Measurements from ENCODE around the gene NDUFA3. TPM values are rescaled to one million over a fixed set of nuclear protein-coding genes. Genes with fewer than 3 reads are reported as not detected.

NDUFA3 gene
- polyA plus RNA-seq, 5 donors = 65.2 to 157 (median 85.5) TPM

DNA sequence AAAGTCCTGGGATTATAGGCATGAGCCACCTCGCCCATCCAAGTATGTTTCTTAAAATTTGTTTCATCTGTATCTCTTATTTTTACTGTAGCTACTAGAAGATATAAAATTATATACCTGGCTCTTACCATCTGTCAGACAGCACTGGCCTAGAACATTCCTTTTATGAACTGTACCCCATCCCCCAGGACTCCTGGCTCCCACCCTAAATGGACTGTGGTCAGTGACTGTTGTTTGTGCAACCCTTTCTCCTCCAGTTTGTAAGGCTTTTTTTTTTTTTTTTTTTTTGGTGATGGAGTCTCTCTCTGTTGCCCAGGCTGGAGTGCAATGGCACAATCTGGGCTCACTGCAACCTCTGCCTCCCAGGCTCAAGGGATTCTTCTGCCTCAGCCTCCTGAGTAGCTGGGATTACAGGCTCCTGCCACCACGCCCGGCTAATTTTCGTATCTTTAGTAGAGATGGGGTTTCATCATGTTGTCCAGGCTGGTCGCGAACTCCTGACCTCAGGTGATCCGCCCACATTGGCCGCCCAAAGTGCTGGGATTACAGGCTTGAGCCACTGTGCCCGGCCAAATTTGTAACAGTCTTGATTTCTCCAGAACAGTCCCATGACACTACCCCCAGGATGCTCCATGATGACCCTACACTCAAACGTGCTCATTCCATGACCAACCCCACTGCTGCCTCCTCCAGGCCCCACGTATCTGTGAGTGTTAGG is 2.5 kb downstream of the NDUFA3 start:
- DNase-seq = no peak

GRCh38 chr19:54105796-54106195 is 3.1 kb downstream of the NDUFA3 start:
- DNase-seq = no peak

- no peak for DNase-seq
Observed at GRCh38 chr19:54106716-54107115, 4.1 kb downstream of the NDUFA3 start.

GRCh38 chr19:54107876-54108490 is 5.3 kb downstream of the NDUFA3 start:
- no peak for DNase-seq

- DNase-seq = no peak
Observed at GRCh38 chr19:54108496-54108895, 5.8 kb downstream of the NDUFA3 start.

DNA sequence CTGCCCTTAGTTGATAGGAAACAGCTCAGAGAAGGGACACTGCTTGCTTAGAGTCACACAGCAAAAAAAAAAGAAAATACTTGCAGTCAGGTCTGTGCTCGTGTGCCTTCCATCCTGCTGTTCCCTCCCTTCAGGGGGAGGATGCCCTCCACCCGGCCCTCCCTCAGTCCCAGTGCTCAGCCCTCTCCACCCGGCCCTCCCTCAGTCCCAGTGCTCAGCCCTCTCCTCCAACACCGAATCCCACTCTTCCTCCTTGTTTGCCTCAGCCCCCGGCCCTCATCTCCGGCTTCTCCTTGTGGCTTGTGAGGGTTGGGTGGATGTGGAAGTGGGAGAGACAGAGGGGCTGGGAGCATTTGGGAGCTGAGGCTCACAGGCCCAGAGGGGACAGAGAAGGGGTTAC is 7.0 kb downstream of the NDUFA3 start:
- no peak for DNase-seq

DNA sequence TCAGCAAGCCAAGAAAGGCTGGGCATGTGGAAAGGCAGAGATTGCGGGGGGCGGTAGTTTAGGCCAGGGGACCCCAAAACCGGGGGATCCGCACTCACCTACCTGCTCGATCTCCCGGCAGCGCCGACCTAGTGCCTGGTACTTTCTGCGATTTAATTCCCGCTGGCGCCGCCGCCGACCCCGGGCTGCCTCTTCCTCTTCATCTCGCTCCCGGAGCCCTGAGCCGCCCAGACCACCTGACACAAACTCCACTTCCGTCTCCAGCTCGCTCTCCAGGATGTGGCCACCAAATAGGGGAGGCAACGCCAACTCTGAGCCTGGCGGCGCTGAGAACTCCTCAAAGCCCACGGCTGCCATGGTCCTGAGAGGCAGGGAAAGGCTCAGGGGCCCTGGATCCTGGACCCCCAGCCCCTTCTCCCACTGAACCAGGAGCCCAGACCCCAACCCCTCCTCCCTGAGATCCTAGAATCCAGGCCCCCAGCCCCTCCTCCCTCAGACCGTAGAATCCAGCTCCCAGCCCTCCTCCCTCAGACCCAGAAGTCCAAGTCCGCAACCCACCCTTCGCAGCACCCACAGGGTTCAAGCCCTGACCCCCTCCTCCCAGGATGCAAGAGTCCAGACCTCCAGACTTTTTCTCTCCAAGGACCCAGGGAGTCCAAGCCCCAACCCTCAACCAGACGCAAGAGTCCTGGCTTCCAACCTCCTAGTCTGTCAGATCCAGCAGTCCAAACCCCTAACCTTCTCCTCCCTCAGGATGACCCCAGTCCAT is 11.9 kb downstream of the NDUFA3 start:
- DNase-seq = no peak

GRCh38 chr19:54115109-54116063 is 12.7 kb downstream of the NDUFA3 start, which contains the start of the genes PRPF31 and TFPT:
TSS of gene PRPF31 (plus strand) at chr19:54115754. CDS start at chr19:54118279, 2,525 bp downstream.
TSS of gene TFPT (minus strand) at chr19:54115657. CDS start at chr19:54115269, 388 bp downstream.
- peak; percentile 98 for DNase-seq

- no peak for DNase-seq
Observed at GRCh38 chr19:54121259-54121658, 18.6 kb downstream of the NDUFA3 start.

GRCh38 chr19:54123682-54124081 is 21.0 kb downstream of the NDUFA3 start:
- no peak for DNase-seq

DNA sequence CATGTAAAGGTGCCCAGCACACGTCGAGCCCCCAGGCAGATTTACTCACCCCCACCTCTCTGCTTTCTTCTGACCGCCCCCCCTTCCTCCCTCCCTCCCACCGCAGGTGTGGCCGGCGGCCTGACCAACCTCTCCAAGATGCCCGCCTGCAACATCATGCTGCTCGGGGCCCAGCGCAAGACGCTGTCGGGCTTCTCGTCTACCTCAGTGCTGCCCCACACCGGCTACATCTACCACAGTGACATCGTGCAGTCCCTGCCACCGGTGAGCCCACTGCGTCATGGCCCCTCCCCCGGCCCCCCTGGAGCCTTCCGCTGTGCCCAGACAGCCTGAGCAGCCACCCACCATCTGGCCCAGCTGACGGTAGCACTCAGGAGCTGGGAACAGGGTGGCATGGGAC is 21.7 kb downstream of the NDUFA3 start:
- no peak for DNase-seq

- DNase-seq = no peak
Observed at GRCh38 chr19:54125713-54126112, 23.1 kb downstream of the NDUFA3 start.

DNA sequence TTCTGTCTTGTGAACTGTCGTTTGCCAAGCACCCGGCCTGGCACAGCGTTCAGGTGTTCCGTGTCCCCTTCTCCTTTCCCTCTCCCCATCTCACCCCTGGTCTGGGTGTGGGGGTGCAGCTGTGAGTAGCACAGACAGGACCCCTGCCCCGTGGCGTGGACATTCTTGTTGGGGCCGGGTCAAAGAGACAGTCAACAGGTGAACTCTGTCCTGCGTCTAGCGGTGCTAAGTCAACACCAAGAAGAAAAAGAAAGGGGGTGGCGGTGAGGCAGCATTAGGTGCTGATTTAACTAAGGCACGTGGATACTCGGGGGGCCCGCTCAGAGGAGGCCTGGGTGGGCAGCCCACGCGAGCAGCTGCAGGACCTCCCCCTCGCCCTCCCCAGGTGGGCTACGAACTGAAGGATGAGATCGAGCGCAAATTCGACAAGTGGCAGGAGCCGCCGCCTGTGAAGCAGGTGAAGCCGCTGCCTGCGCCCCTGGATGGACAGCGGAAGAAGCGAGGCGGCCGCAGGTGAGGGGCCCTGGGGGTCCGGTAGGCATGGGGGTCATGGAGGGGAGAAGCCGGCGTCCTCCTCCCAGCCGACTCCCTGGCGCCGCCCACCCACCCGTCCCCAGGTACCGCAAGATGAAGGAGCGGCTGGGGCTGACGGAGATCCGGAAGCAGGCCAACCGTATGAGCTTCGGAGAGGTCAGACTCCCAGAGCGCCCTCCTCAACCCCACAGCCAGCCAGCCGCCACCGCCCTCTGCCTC is 25.2 kb downstream of the NDUFA3 start:
- DNase-seq = no peak

DNA sequence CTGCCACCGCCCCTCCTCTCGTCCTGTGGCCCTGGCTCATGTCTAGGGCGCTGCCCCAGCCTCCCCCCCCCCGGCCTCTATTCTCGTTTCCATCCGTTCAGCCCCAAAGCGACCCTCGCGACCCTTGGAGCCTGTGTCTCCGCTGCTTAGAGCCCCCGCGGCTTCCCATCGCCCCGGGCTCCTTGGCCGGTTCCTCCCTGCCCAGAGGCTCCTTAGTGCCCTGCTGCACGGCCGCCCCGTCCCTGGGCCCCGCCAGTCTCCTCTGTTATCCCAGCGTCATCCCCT is 25.7 kb downstream of the NDUFA3 start:
- DNase-seq = no peak

DNA sequence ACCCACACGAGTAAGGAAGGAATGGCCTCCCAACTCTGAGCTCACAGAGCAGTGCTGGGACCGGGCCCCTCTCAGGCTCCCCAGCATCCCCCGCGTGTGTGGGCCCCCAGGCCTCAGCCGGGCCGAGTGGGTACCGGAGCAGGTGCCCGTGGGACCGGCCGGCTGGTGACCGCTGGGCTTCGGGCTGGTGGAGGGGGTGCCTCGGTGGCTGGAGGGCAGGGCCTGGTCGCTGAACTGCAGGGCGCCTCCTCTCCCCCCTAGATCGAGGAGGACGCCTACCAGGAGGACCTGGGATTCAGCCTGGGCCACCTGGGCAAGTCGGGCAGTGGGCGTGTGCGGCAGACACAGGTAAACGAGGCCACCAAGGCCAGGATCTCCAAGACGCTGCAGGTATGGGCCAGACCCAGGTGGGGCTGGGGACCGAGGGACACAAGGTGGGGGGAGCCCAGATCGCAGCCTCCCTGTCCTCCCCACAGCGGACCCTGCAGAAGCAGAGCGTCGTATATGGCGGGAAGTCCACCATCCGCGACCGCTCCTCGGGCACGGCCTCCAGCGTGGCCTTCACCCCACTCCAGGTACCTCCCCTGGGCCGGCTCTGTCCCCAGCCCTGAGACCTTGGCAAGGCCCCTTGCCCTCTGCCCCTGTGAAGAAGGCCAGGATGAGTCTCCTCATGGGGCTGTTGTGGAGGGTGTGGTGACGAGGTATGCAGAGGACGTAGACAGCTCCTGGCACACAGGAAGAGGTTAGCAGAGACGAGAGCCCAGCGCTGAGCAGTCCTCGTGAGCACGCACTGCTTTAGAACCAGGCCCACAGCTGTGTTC is 26.4 kb downstream of the NDUFA3 start:
- DNase-seq = no peak

GRCh38 chr19:54129617-54129996 is 27.0 kb downstream of the NDUFA3 start:
- no peak for DNase-seq

GRCh38 chr19:54133312-54133956 is 30.8 kb downstream of the NDUFA3 start:
- peak; percentile 45 to 53 for DNase-seq

DNA sequence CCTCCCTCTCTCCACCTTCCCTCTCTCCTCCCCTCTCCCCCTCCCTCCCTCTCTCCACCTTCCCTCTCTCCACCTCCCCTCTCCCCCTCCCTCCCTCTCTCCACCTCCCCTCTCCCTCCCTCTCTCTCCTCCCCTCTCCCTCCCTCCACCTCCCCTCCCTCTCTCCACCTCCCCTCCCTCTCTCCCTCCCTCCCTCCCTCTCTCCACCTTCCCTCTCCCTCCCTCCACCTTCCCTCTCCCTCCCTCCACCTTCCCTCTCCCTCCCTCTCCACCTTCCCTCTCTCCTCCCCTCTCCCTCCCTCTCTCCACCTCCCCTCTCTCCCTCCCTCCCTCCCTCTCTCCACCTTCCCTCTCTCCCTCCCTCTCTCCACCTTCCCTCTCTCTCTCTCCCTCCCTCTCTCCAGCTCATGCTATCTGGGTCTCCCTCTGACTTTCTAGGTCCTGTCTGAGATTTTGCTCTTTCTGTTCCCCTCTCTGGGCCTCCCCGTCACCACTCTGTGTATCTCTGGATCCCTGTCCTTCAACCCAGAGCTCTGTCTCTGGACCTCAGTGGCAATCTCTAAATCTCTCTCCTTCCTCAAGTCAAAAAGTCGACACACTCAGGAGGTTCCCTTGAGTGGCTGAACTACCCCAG is 31.4 kb downstream of the NDUFA3 start:
- no peak for DNase-seq

Measured in right lung (tissue), 5 donors.